ENCODE data around the gene MARK2.

The MARK2 gene

GRCh38 chr11:63873311-63873710 lies 34.4 kb downstream of the MARK2 start:
- ATAC-seq (replicated peaks) (no peak), DNase-seq (no peak)
- no peaks in the 10 kb centered on the region for H3K9me3 Mint-ChIP-seq
- no peak overlapping the region for H3K4me3 Mint-ChIP-seq
- no peak overlapping the region for H3K27ac Mint-ChIP-seq
- no peaks in the 10 kb centered on the region for H3K27me3 Mint-ChIP-seq
- peaks cover 47 to 66% of the 10 kb centered on the region in 2 donors for H3K4me1 Mint-ChIP-seq
- H3K36me3 Mint-ChIP-seq = peaks cover 14 to 29% of the 10 kb centered on the region in 2 donors

- ATAC-seq (replicated peaks) (no peak), DNase-seq (no peak)
- no peak overlapping the region for H3K27ac Mint-ChIP-seq
- H3K27me3 Mint-ChIP-seq = no peaks in the 10 kb centered on the region
- H3K9me3 Mint-ChIP-seq = no peaks in the 10 kb centered on the region
- H3K4me1 Mint-ChIP-seq = peaks cover 38 to 67% of the 10 kb centered on the region in 2 donors
- no peak overlapping the region for H3K4me3 Mint-ChIP-seq
- peaks cover 10 to 22% of the 10 kb centered on the region in 2 donors for H3K36me3 Mint-ChIP-seq
Measured at GRCh38 chr11:63874511-63874910, 35.6 kb downstream of the MARK2 start.

GRCh38 chr11:63875506-63876065 lies 36.7 kb downstream of the MARK2 start:
- H3K27me3 Mint-ChIP-seq = no peaks in the 10 kb centered on the region
- no peak overlapping the region for H3K4me3 Mint-ChIP-seq
- H3K4me1 Mint-ChIP-seq = peaks cover 33 to 67% of the 10 kb centered on the region in 2 donors
- H3K9me3 Mint-ChIP-seq = no peaks in the 10 kb centered on the region
- DNase-seq = no peak
- peak overlapping the region; percentile 65 for H3K27ac Mint-ChIP-seq
- H3K36me3 Mint-ChIP-seq = peaks cover 13 to 21% of the 10 kb centered on the region in 2 donors
- ATAC-seq (replicated peaks) = no peak

GRCh38 chr11:63876616-63877015 lies 37.7 kb downstream of the MARK2 start:
- peaks cover 31 to 68% of the 10 kb centered on the region in 2 donors for H3K4me1 Mint-ChIP-seq
- no peak overlapping the region for H3K27ac Mint-ChIP-seq
- no peaks in the 10 kb centered on the region for H3K27me3 Mint-ChIP-seq
- no peak overlapping the region for H3K4me3 Mint-ChIP-seq
- H3K9me3 Mint-ChIP-seq = no peaks in the 10 kb centered on the region
- DNase-seq (no peak), ATAC-seq (replicated peaks) (no peak)
- peaks cover 13 to 24% of the 10 kb centered on the region in 2 donors for H3K36me3 Mint-ChIP-seq

GRCh38 chr11:63877658-63878241 lies 38.8 kb downstream of the MARK2 start:
- Mint-ChIP-seq H3K27me3 (no peaks in the 10 kb centered on the region), H3K36me3 (peaks cover 13 to 27% of the 10 kb centered on the region in 2 donors), H3K4me3 (no peak overlapping the region), H3K9me3 (no peaks in the 10 kb centered on the region), H3K27ac (no peak overlapping the region), H3K4me1 (peaks cover 28 to 61% of the 10 kb centered on the region in 2 donors)
- ATAC-seq (replicated peaks) (no peak), DNase-seq (no peak)

- H3K4me1 Mint-ChIP-seq = peaks cover 32 to 60% of the 10 kb centered on the region in 2 donors
- H3K27me3 Mint-ChIP-seq = no peaks in the 10 kb centered on the region
- H3K27ac Mint-ChIP-seq = no peak overlapping the region
- H3K9me3 Mint-ChIP-seq = no peaks in the 10 kb centered on the region
- no peak for DNase-seq
- H3K4me3 Mint-ChIP-seq = no peak overlapping the region
- peaks cover 13 to 26% of the 10 kb centered on the region in 2 donors for H3K36me3 Mint-ChIP-seq
- ATAC-seq (replicated peaks) = no peak
Measured at GRCh38 chr11:63879598-63880402, 40.9 kb downstream of the MARK2 start.

- ATAC-seq (replicated peaks) = peak in 1 of 2 donors; percentile 35
- Mint-ChIP-seq H3K9me3 (no peaks in the 10 kb centered on the region), H3K27me3 (no peaks in the 10 kb centered on the region), H3K4me3 (no peak overlapping the region), H3K36me3 (peaks cover 12 to 24% of the 10 kb centered on the region in 2 donors), H3K4me1 (peaks cover 32 to 60% of the 10 kb centered on the region in 2 donors), H3K27ac (no peak overlapping the region)
- DNase-seq = no peak
Measured at GRCh38 chr11:63880403-63880790, 41.5 kb downstream of the MARK2 start.

GRCh38 chr11:63882555-63883242 lies 43.8 kb downstream of the MARK2 start:
- Mint-ChIP-seq H3K27ac (no peak overlapping the region), H3K9me3 (no peaks in the 10 kb centered on the region), H3K27me3 (no peaks in the 10 kb centered on the region), H3K4me1 (peaks cover 38 to 75% of the 10 kb centered on the region in 2 donors), H3K4me3 (no peak overlapping the region), H3K36me3 (peaks cover 9 to 19% of the 10 kb centered on the region in 2 donors)
- DNase-seq (no peak), ATAC-seq (replicated peaks) (peak; percentile 69 to 71)

GRCh38 chr11:63883791-63884190 lies 44.9 kb downstream of the MARK2 start:
- Mint-ChIP-seq H3K4me1 (peaks cover 44 to 75% of the 10 kb centered on the region in 2 donors), H3K4me3 (no peak overlapping the region), H3K27me3 (no peaks in the 10 kb centered on the region), H3K9me3 (no peaks in the 10 kb centered on the region), H3K36me3 (peaks cover 7 to 19% of the 10 kb centered on the region in 2 donors), H3K27ac (peak overlapping the region; percentile 80)
- no peak for DNase-seq
- no peak for ATAC-seq (replicated peaks)

- Mint-ChIP-seq H3K36me3 (peaks cover 7 to 19% of the 10 kb centered on the region in 2 donors), H3K9me3 (no peaks in the 10 kb centered on the region), H3K27ac (peak overlapping the region; percentile 80), H3K27me3 (no peaks in the 10 kb centered on the region), H3K4me3 (no peak overlapping the region), H3K4me1 (peaks cover 47 to 75% of the 10 kb centered on the region in 2 donors)
- DNase-seq = no peak
- ATAC-seq (replicated peaks) = no peak
Measured at GRCh38 chr11:63884196-63884932, 45.5 kb downstream of the MARK2 start.

GRCh38 chr11:63887386-63887999 lies 48.6 kb downstream of the MARK2 start:
- DNase-seq (no peak), ATAC-seq (replicated peaks) (no peak)
- Mint-ChIP-seq H3K9me3 (no peaks in the 10 kb centered on the region), H3K4me1 (peaks cover 61 to 82% of the 10 kb centered on the region in 2 donors), H3K27me3 (no peaks in the 10 kb centered on the region), H3K27ac (peak overlapping the region; percentile 91), H3K36me3 (peaks cover 8 to 13% of the 10 kb centered on the region in 2 donors), H3K4me3 (peak overlapping the region; percentile 54 to 93)

- ATAC-seq (replicated peaks) (peak; percentile 87 to 91), DNase-seq (peak; percentile 23)
- Mint-ChIP-seq H3K27ac (peak overlapping the region; percentile 86), H3K27me3 (no peaks in the 10 kb centered on the region), H3K9me3 (no peaks in the 10 kb centered on the region), H3K4me1 (peaks cover 57 to 76% of the 10 kb centered on the region in 2 donors), H3K4me3 (peak overlapping the region; percentile 90 to 93), H3K36me3 (peaks cover 8 to 17% of the 10 kb centered on the region in 2 donors)
Measured at GRCh38 chr11:63888170-63889086, 49.5 kb downstream of the MARK2 start.

All from stimulated activated naive B cell treated with anti-CD40 and anti-IgM and Interleukin-4, amounts not matched to agents 10 μg/mL and 1 μg/mL and 100 μg/mL, for 72 hours (primary cell).